Measurements from ENCODE around the gene CCDC107. TPM values are rescaled to one million over a fixed set of nuclear protein-coding genes. Genes with fewer than 3 reads are reported as not detected.

The CCDC107 gene
- total and polyA plus RNA-seq, 2 experiments from 2014 or later: 12.1 to 42.2 TPM

- WGBS (ENCODE audit: low lambda C conversion rate, missing lambda C conversion rate): 50% methylated on average over 6 of the region's 6 CpGs
- no peaks in the 10 kb centered on the region for H3K36me3 ChIP-seq (replicated peaks; ENCODE audit: insufficient read depth, low read depth)
- peak overlapping the region; percentile 90 for H3K27ac ChIP-seq
- H3K27me3 ChIP-seq: no peaks in the 10 kb centered on the region
- DNase-seq (ENCODE audit: low spot score): peak; percentile 68
- H3K4me2 ChIP-seq: peak overlapping the region; percentile 33
- H3K4me3 ChIP-seq: no peak overlapping the region
- H3K4me1 ChIP-seq (ENCODE audit: insufficient read depth): peaks cover 19% of the 10 kb centered on the region
- H3K79me2 ChIP-seq: no peaks in the 10 kb centered on the region
- H3K9me2 ChIP-seq (replicated peaks; ENCODE audit: insufficient read depth): no peaks in the 10 kb centered on the region
- H2AFZ ChIP-seq: peak overlapping the region; percentile 22
- no peaks in the 10 kb centered on the region for H4K20me1 ChIP-seq (ENCODE audit: insufficient read depth, poor library complexity, severe bottlenecking)
- no peak for TF ChIP-seq EZH2 (IDR thresholded peaks at IDR 0.05; ENCODE audit: borderline replicate concordance)
- no peak for TF ChIP-seq EZH2phosphoT487 (IDR thresholded peaks at IDR 0.05; ENCODE audit: low read depth, severe bottlenecking, unreplicated experiment)
- no peak for TF ChIP-seq CTCF (IDR thresholded peaks at IDR 0.05; ENCODE audit: poor library complexity)
- no peaks in the 10 kb centered on the region for H3K9me3 ChIP-seq (ENCODE audit: low read depth)
Observed at GRCh38 chr9:35669331-35670145, 11.4 kb downstream of the CCDC107 start.

GRCh38 chr9:35673132-35674024 lies 15.3 kb downstream of the CCDC107 start, which contains the start of gene CA9:
TSS of gene CA9 (plus strand) at chr9:35673928. CDS start at chr9:35673960, 32 bp downstream.
- TF ChIP-seq CTCF (IDR thresholded peaks at IDR 0.05; ENCODE audit: poor library complexity) (no peak), EZH2 (IDR thresholded peaks at IDR 0.05; ENCODE audit: borderline replicate concordance) (no peak), EZH2phosphoT487 (IDR thresholded peaks at IDR 0.05; ENCODE audit: low read depth, severe bottlenecking, unreplicated experiment) (no peak)
- Histone ChIP-seq H3K27me3 (no peaks in the 10 kb centered on the region), H3K4me2 (peak within 1 kb of the TSS; percentile 25), H3K4me1 (ENCODE audit: insufficient read depth) (peaks cover 15% of the 10 kb centered on the region), H3K79me2 (no peaks in the 10 kb centered on the region), H3K4me3 (no peak within 1 kb of the TSS), H2AFZ (no peak within 1 kb of the TSS), H4K20me1 (ENCODE audit: insufficient read depth, poor library complexity, severe bottlenecking) (no peaks in the 10 kb centered on the region), H3K36me3 (replicated peaks; ENCODE audit: insufficient read depth, low read depth) (no peaks in the 10 kb centered on the region), H3K9me2 (replicated peaks; ENCODE audit: insufficient read depth) (no peaks in the 10 kb centered on the region), H3K9me3 (ENCODE audit: low read depth) (no peaks in the 10 kb centered on the region), H3K27ac (no peak within 1 kb of the TSS)
- WGBS (ENCODE audit: low lambda C conversion rate, missing lambda C conversion rate): 75% methylated on average over 10 of the region's 10 CpGs
- no peak for DNase-seq (ENCODE audit: low spot score)

- H3K4me1 ChIP-seq (ENCODE audit: insufficient read depth): peaks cover 10% of the 10 kb centered on the region
- no peaks in the 10 kb centered on the region for H3K36me3 ChIP-seq (replicated peaks; ENCODE audit: insufficient read depth, low read depth)
- TF ChIP-seq EZH2phosphoT487 (IDR thresholded peaks at IDR 0.05; ENCODE audit: low read depth, severe bottlenecking, unreplicated experiment) (no peak), EZH2 (IDR thresholded peaks at IDR 0.05; ENCODE audit: borderline replicate concordance) (no peak), CTCF (IDR thresholded peaks at IDR 0.05; ENCODE audit: poor library complexity) (no peak)
- no peaks in the 10 kb centered on the region for H3K27me3 ChIP-seq
- no peak overlapping the region for H3K27ac ChIP-seq
- no peaks in the 10 kb centered on the region for H3K9me2 ChIP-seq (replicated peaks; ENCODE audit: insufficient read depth)
- H2AFZ ChIP-seq: no peak overlapping the region
- DNase-seq (ENCODE audit: low spot score): no peak
- H3K4me2 ChIP-seq: no peak overlapping the region
- WGBS (ENCODE audit: low lambda C conversion rate, missing lambda C conversion rate): 90% methylated on average over 3 of the region's 3 CpGs
- H3K79me2 ChIP-seq: no peaks in the 10 kb centered on the region
- no peak overlapping the region for H3K4me3 ChIP-seq
- H4K20me1 ChIP-seq (ENCODE audit: insufficient read depth, poor library complexity, severe bottlenecking): no peaks in the 10 kb centered on the region
- no peaks in the 10 kb centered on the region for H3K9me3 ChIP-seq (ENCODE audit: low read depth)
Observed at GRCh38 chr9:35674025-35674361, 15.9 kb downstream of the CCDC107 start.

Data from hepatocyte (in vitro differentiated cells).